Epidermal melanocyte (primary cell): ENCODE data around the gene PNKD.
"Not testable (repeated sequence)": the region's sequence is repeated elsewhere in the genome, so short reads cannot be mapped to it uniquely, and the experiment has no call there.

ENCODE experiments used
- DNase-seq: peaks from one replicate; pipeline ENCODE4 v3.0.0; 2011; ENCODE audit warnings: low spot score; ENCODE audit not compliant: insufficient read length

PNKD gene

DNA sequence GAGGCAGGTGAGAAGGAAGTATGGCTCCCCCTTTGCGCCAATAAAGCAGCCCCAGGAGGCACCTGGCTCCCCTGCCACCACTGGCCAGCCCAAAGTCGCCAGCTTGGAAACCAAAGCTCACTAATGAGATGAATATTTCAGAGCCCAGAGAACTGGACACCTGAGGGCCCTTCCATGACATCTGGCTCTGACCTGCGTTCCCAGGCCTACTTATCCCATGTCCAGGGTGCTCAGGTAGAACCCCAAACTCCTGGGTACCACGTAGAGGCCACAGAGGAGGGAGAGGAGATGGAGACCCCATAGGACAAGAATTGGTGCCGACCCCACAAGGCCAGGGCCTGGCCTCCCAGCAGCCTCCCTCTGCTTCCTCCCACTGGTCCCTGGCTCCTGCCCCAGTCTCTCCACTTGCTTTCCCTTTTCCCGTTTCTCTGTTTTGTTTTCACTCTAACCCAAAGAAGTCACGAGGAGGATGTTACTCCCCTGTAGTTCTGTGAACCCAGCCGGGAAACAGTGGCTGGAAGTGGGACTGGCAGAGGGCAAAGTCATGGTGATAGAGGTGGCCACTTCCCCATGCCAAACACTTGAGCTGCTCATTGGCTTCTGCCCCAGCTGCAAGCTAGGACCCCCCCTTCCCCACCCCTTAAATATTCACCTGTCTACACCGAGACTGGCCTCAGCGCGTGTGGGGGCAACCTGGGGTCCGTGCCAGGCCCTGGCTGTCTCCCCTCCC, 21.2 kb downstream of the PNKD start:
- no peak for DNase-seq

DNA sequence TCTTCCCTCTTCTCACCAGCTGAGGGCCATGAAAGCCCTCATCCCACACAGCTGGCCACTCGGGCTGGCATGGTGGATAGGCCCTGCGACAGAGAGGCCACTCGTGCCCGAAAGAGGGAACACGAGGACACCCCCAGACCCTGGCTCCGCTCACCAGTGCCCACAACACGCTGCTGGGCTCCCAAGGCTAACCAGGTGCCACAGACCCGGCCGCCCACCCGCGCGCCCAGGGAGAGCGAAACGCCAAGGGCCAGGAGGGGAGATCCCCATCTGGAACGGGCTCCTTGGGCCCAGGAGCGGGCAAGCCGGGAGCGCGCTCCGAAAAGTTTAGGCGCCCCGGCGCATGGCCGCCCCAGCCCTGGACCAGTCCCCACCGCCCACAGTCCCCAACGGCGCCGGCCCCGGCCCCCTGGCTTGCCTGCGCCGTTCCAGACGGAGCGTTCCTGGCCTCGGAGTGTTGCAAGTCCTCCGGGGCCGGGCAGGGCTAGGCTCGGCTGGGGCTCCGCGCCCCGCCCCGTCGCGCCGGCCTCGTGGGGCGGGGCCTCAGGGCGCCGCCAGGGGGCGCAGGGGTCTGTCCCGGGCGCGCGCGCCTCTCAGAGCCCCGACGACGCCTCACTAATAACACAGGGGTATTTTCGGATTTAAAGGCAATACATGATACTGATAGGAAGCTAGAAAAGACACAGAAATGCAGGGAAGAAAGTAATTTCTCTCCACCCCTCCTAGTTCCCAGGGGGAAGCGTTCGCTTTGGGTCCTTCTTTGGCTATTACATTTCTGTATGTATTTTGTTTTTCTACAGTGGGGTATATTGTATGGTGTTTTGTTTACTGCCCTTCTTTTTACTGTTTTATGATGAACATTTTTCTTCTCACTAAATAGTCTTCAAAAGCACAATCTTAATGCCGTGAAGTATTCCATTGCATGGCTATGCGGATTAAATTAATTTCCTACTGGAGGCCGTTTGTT, 22.0 kb downstream of the PNKD start, which contains the start of gene TMBIM1:
TSS of gene TMBIM1 (minus strand) at position 456 of the 967 bp plus-strand sequence. CDS start 10,362 bp downstream, outside the sequence.
- DNase-seq: peak; percentile 90

DNA sequence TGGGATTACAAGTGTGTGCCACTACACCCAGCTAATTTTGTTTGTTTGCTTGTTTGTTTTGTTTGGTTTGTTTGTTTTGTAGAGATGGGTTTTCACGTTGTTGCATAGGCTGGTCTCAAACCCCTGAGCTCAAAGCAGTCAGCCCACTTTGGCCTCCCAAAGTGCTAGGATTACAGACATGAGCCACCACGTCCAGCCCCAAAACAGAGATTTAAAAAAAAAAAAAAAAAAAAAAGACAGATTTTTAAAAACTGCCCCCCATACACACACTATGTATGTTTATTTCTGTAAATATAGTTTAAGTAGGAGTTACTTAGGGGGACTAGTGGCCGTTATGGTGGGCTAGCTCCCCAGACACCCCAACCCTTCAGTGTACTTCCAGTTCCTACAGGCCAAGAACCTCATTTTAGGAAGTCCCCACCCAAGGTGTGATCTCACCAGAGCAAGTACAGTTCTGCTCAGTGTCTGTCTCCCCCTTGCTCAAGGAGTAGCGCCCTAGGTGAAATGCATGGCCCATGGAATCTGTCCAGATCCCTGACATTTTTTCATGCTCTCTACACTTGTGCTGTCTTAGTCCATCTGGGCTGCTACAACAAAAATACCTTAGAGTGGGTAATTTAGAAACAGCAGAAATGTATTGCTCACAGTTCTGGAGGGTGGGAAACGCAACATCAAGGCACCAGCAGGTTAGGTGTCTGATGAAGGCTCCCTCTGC, 23.6 kb downstream of the PNKD start:
- no peak for DNase-seq

DNA sequence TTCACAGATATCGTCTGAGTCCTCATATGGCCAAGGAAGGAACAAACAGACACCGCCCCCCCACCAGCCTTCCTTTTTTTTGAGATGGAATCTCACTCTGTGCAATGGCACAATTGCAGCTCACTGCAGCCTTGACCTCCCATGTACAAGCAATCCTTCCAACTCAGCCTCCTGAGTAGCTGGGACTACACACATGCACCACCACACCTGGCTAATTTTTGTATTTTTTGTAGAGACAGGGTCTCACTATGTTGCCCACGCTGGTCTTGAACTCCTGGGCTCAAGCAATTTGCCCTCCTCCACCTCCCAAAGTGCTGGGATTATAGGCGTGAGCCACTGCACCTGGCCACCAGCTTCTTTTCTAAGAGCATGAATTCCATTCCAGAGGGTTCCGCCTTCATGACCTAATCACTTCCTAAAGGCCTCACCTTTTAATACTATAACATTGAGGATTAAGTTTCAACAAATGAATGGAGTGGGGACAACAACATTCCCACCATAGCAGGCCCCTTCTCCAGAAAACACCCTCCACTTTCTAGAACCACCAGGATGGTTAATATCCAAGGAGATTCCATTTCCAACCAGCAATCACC, 24.2 kb downstream of the PNKD start:
- DNase-seq: no peak

DNA sequence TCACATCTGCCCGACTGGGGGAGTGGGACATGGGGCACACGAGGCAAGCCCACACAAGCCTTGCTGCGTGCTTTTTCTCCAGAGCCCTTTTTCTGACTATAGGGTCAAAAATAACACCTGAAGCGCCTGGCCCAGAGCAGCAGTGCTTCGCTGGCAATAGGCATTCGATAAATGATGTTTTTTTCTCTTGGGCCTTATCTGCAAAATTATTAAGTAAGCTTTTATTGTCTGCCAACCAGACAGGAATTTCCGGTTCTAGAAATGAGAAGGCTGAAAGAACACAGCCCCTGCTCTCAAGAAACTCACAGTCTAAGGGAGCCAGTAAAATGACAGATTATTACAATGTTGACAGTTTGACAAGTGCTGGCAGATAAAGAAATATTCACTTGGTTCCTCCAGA, 24.7 kb downstream of the PNKD start:
- DNase-seq: no peak

DNA sequence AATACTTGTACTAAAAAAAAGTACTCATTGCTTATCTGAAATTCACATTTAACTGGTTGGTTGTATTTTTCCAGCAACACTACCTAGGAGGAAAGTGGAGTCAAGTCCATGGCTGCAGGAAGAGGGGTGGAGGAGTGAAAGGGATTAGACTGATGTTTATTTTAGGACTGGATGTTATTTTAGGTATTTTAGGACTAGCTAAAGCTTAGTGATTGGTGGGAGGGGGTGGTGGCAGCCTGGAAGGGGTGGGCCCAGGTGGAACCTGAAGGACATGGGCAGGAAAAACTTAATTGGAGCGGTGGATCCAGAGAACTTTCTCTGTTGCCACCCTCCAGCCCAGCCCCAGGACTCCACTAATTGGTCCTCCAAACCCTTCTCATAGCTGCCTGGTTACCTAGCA, 25.9 kb downstream of the PNKD start:
- DNase-seq: no peak

DNA sequence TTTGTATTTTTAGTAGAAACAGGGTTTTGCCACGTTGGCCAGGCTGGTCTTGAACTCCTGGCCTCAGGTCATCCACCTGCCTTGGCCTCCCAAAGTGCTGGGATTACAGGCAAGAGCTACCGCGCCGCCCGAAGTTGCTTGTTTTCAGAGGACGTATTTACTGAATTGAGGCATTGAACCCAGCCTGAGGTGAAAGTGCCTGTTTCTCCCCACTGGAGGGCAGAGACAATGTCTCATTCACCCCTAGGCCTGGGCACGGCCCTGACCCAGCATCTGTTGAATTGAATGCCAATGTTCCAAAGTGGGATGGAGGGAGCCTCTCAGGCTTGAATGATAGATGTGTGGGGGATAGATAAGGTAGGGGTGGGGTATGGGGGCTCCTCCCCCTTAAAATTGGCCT, 26.5 kb downstream of the PNKD start:
- no peak for DNase-seq

DNA sequence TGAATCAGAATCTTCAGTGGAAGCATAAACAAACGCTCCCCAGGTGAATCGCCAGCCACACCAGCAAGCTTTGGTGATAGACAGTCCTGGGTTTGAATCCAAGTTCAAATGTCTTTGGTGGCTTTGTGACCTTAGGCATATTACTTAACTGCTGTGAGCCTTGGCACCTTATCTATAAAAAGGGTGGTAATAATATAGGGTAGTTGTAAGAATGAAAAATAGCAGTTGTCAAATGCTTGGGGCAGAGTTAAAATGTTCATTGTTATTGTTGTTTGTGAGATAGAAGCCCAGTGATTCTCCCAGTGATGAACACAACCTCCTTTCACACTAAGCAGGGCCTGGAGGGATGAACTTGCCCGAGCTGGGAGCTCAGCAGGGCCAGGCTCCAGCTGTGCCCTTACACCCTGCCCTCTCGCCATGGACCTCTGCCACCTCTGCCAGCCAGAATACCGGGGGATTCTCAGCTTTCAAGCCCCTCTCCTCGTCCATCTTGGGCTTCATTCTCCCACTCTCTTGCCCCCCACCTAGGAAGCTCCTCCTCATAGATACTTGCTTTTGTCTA, 28.1 kb downstream of the PNKD start:
- peak; percentile 34 for DNase-seq

DNA sequence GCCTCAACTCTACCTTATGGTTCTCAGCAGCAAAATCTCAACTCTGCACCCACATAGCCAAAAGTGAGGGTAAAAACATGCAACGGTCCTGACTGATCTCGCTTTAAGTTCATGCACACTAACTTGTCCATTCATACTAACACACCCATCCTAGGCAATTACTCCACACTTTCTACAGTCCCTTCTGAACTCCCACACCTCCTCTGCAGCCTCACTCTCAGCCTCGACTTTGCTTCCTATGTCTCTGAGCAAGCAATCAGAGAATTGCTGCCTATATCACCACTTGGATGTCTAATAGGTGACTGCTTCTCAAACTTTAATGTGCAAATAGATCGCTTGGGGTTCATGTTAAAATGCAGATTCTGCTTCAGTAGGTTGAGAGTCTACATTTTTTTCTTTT, 29.8 kb downstream of the PNKD start:
- no peak for DNase-seq

DNA sequence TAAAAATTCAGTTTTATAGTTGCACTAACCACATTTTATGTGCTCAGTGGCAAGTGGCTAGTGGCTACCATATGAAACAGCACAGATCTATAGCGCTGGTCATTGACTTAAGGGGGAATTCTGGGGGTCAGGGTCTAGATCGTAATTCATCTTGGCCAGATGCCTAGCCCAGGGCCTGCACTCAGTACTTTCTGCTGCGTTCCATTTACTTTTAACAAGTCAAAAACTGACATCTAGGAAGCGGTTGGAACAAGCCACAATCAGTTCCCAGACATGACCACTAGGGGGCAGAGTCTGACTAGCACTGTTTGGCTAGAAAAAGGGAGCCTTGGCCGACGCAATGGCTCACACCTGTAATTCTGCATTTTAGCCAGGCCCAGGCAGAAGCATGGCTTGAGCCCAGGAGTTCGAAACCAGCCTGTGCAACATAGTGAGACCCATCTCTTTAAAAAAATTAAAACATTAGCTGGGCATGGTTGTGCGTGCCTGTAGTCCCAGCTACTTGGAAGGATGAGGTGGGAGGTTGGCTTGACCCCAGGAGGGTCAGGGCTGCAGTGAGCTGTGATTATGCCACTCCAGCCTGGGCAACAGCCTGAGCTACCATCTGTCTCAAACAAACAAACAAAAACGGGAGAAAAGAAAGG, 31.0 kb downstream of the PNKD start:
- DNase-seq: no peak

DNA sequence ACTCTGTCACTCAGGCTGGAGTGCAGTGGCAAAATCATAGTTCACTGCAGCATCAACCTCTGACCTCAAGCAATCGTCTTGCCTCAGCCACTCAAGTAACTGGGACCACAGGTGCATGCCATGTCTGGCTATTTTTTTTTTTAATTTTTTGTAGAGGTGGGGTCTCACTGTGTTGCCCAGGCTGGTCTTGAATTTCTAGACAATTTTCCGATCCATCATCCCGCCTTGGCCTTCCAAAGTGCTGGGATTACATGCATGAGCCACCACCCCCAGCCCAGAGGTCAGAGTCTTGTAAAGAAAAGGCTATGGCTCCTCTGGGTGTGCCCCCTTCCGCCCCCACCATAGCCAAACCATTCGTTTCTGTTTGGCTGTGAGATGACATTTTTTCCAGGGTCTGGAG, 35.1 kb downstream of the PNKD start:
- DNase-seq: no peak

DNA sequence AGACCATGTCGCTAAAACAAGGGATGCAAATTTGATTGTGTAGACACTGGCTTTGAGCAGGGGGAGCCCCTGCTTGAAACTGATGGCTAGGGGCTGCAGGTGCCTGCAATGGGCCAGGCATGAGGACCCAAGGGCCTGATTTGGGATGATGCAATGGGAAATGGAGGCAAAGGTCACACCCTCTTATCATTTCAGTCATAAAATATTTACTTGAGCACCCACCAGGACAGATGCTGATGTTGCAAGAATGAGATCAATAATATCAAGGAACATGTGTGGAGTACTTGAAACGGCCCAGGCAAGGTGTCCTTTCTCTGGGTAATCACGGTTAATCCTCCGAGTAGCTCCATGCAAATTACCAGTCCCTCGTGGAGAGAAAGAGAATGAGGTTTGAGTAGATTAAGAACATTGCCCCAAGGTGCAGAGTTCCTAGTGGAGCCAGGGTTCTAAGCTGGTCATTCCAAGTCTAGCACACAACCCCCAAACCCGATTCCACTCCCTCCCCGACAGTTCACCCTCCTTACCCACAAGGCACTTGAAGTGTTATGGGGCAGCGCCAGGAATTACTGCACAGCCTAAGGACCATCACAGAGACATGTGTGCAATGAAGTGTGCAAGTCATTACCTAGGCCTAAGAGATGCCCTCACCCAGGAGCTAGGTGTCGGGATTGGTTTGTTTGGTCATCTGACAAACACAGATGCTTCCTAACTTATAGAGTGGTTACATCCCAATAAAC, 36.0 kb downstream of the PNKD start:
- DNase-seq: no peak

DNA sequence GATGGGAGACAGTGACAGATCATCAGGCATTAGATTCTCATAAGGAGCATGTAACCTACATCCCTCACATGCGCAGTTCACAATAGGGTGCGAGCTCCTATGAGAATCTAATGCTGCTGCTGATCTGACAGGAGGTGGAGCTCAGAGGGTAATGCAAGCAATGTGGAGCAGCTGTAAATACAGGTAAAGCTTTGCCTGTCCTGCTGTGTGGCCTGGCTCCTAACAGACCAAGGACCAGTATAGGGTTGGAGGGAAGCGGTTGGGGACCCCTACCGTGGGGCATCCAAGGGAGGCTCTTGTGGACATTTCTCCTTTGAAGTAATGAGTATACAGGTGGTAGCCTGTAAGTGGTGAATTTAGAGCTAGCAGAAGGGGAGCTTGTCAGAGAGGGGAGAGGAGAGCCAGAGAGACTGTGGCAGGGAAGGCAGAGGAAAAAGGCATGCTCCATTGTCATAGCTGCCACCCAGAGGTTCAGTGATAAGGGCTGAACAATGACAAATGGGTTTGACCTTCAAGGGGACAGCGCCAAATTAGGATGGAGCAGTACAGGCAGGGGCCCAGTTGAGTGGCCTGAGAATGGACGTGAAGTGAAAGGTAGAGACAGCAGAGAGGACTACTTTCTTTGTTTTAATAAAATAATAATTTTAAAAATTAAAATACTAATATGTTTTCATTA, 37.2 kb downstream of the PNKD start:
- no peak for DNase-seq

DNA sequence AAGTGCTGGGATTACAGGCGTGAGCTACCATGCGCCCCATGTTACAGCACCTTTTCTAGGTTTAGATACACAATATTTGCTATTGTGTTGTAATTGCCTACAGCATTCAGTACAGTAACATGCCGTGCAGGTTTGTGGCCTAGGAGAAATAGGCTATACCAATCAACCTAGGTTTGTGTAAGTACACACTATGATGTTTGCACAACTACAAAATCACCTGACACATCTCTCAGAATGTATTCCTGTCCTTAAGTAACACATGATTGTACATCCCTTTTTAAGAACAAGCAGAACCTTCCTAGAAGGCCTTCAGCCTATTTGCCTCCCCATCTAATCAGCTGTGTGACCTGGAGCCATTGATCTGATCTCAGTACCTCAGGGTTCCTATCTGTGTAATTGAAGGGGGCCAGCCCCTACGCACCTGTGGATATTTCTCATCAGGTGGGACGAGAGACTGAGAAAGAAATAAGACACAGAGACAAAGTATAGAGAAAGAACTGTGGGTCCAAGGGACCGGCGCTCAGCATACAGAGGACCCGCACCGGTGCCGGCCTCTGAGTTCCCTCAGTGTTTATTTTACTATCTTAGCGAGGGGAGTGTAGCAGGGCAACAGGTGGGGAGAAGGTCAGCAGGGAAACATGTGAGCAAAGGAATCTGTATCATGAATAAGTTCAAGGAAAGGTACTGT, 40.7 kb downstream of the PNKD start:
- DNase-seq: no peak

DNA sequence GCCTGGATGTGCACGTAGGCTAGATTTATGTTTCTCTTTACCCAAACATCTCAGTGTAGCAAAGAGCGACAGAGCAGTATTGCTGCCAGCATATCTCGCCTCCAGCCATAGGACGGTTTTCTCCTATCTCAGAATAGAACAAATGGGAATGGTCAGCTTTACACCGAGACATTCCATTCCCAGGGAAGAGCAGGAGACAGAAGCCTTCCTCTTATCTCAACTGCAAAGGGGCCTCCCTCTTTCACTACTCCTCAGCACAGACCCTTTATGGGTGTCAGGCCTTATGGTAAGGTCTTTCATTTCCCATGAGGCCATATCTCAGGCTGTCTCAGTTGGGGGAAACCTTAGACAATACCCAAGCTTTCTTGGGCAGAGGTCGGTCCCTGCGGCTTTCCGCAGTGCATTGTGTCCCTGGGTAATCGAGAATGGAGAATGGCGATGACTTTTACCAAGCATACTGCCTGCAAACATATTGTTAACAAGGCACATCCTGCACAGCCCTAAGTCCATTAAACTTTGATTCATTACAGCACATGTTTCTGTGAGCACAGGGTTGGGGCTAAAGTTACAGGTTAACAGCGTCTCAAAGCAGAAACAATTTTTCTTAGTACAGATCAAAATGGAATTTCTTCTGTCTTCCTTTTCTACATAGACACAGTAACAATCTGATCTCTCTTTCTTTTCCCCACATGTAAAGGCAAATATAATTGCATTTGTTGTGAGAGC, 41.4 kb downstream of the PNKD start:
- DNase-seq: not testable (repeated sequence)

DNA sequence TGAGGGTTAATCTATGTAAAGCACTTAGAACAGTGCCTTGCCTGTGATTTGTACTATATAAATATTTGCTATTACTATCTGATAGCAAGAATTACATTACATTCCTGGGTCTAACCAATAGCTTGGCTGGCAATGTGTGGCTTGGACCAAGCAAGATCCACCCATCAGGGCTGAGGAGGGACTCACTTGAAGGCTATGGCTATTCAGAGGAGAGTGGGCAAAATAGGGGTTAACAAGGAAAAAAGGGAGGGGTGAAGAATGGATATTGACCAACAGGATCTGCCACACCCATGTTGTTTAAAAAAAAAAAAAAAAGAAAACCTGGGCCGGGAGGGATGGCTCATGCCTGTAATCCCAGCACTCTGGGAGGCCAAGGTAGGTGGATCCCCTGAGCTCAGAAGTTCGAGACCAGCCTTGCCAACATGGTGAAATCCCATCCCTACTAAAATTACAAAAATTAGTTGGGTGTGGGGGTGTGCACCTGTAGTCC, 42.0 kb downstream of the PNKD start:
- no peak for DNase-seq

DNA sequence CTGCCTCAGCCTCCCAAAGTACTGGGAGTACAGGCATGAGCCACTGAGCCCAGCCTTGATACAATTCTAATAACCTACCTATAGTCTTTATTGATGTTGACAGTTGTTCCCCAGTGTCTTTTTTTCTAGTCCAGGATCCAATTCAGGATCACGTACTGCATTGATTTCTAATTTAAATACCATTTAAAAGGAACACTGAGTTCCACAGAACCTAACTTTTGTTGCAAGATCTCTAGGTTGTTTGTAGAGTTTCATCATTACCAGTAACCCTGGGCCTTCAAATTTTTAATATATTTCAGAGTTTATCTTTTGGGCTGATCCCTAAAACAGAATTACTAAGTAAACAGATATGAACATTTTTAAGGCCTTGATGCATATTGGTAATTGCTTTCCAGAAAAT, 43.0 kb downstream of the PNKD start:
- DNase-seq: no peak

DNA sequence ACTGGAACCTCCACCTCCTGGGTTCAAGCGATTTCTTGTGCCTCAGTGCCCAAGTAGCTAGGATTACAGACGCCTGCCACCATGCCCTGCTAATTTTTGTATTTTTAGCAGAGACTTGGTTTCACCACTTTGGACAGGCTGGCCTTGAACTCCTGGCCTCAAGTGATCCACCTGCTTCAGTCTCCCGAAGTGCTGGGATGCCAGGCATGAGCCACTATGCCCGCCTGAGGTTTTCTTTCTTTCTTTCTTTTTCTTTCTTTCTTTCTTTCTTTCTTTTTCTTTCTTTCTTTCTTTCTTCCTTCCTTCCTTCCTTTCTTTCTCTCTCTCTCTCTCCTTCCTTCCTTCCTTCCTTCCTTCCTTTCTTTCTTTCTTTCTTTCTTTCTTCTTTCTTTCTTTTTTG, 44.4 kb downstream of the PNKD start:
- DNase-seq: not testable (repeated sequence)
